ENCODE results near the gene NDRG2.
"Not testable (repeated sequence)": the region's sequence is repeated elsewhere in the genome, so short reads cannot be mapped to it uniquely, and the experiment has no call there.

NDRG2 gene

GRCh38 chr14:21040941-21041340 is 16.1 kb upstream of the NDRG2 start:
- H3K27ac ChIP-seq (ENCODE audit: low read depth, low read length); H3K9me3 ChIP-seq (ENCODE audit: control insufficient read depth, insufficient read depth, low read length); H3K4me3 ChIP-seq (ENCODE audit: low read depth, low read length); H3K9ac ChIP-seq (ENCODE audit: low read depth, low read length); H3K36me3 ChIP-seq (ENCODE audit: control insufficient read depth, insufficient read depth, low read length); H3K27me3 ChIP-seq (ENCODE audit: control insufficient read depth, insufficient read depth, low read length): not testable (repeated sequence)
- peaks cover 16% of the 10 kb centered on the region for H3K4me1 ChIP-seq (ENCODE audit: control insufficient read depth, insufficient read depth, low read length)

- Histone ChIP-seq H3K4me1 (ENCODE audit: control insufficient read depth, insufficient read depth, low read length) (peaks cover 16% of the 10 kb centered on the region), H3K4me3 (ENCODE audit: low read depth, low read length) (no peak overlapping the region), H3K36me3 (ENCODE audit: control insufficient read depth, insufficient read depth, low read length) (no peaks in the 10 kb centered on the region), H3K27ac (ENCODE audit: low read depth, low read length) (no peak overlapping the region), H3K9me3 (ENCODE audit: control insufficient read depth, insufficient read depth, low read length) (no peaks in the 10 kb centered on the region), H3K27me3 (ENCODE audit: control insufficient read depth, insufficient read depth, low read length) (no peaks in the 10 kb centered on the region), H3K9ac (ENCODE audit: low read depth, low read length) (no peak overlapping the region)
Observed at GRCh38 chr14:21040370-21040925, 15.6 kb upstream of the NDRG2 start.

GRCh38 chr14:21039585-21040369 is 14.9 kb upstream of the NDRG2 start:
- Histone ChIP-seq H3K4me1 (ENCODE audit: control insufficient read depth, insufficient read depth, low read length) (peaks cover 16% of the 10 kb centered on the region), H3K27me3 (ENCODE audit: control insufficient read depth, insufficient read depth, low read length) (no peaks in the 10 kb centered on the region), H3K27ac (ENCODE audit: low read depth, low read length) (no peak overlapping the region), H3K9me3 (ENCODE audit: control insufficient read depth, insufficient read depth, low read length) (no peaks in the 10 kb centered on the region), H3K9ac (ENCODE audit: low read depth, low read length) (no peak overlapping the region), H3K4me3 (ENCODE audit: low read depth, low read length) (no peak overlapping the region), H3K36me3 (ENCODE audit: control insufficient read depth, insufficient read depth, low read length) (no peaks in the 10 kb centered on the region)

DNA sequence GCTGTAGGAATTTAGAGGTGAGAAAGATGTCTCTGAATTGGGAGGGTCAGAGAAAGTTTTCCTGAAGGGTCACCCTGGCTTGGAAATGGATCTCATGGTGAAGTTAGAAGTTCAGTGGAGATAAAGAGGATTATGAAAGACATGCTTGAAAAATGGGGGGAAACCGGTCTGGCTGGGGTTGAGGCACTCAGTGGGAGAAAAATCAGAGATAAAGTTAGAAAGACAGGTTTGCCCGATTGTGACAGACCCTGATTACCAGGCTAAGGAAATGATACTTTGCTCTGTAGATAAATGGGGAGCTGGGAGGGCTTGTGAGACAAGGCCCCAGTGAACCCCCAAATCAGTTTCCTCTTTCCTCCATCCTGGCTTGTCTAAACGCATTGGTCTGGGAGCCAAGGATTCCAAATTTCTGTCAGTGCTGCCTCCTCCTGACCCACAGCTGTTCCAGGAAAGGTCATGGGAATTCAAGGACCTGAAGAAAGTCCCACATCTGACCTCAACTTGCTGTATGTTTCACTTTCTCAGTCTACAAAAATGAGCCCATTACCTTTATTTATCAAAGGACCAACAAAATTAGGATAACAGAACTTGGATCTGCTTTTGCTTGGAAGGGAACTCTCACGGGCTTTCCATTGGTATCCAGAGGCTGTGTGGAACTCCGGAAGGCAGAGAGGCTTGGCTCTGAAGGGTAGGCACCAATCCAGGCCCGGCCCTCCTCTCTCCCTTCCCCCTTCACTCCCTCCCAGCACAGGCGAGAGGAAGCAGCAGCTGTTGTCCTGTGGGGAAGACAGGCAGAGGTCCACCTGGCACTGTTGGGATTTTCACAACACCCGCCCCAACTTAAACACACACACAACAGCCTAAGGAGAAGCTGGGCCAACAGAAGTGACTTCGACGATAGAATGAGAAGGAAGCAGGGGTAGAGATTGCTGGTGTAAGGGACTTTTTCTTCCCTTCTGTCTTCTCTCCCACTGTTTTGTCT is 13.9 kb upstream of the NDRG2 start:
- H3K9ac ChIP-seq (ENCODE audit: low read depth, low read length), result no peak overlapping the region
- no peak overlapping the region for H3K4me3 ChIP-seq (ENCODE audit: low read depth, low read length)
- no peak overlapping the region for H3K27ac ChIP-seq (ENCODE audit: low read depth, low read length)

DNA sequence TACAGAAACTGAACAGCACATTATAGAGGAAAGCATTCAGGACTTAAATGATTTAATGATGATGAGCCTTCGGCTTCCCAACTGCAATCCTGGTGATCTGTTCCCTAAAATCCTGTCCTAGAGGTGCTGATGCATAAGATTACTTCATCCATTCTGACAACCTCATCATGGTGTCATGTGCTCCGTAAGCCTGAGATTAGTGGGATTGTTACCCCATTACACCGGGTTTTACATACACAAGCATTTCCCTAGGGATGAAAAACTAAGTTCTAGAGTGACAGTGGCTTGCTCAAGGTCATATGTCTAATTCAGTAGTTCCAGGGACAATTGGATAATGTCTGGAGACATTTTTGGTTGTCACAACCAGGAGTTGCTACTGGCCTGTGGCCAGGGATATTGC is 12.3 kb upstream of the NDRG2 start:
- Histone ChIP-seq H3K27ac (ENCODE audit: low read depth, low read length) (no peak overlapping the region), H3K4me1 (ENCODE audit: control insufficient read depth, insufficient read depth, low read length) (peaks cover 16% of the 10 kb centered on the region), H3K27me3 (ENCODE audit: control insufficient read depth, insufficient read depth, low read length) (no peaks in the 10 kb centered on the region), H3K36me3 (ENCODE audit: control insufficient read depth, insufficient read depth, low read length) (no peaks in the 10 kb centered on the region), H3K4me3 (ENCODE audit: low read depth, low read length) (no peak overlapping the region), H3K9ac (ENCODE audit: low read depth, low read length) (no peak overlapping the region), H3K9me3 (ENCODE audit: control insufficient read depth, insufficient read depth, low read length) (no peaks in the 10 kb centered on the region)

More for the DNA sequence above, 13.9 kb upstream of the NDRG2 start:
- H3K36me3 ChIP-seq (ENCODE audit: control insufficient read depth, insufficient read depth, low read length), result no peaks in the 10 kb centered on the region
- no peaks in the 10 kb centered on the region for H3K9me3 ChIP-seq (ENCODE audit: control insufficient read depth, insufficient read depth, low read length)
- no peaks in the 10 kb centered on the region for H3K27me3 ChIP-seq (ENCODE audit: control insufficient read depth, insufficient read depth, low read length)
- peaks cover 16% of the 10 kb centered on the region for H3K4me1 ChIP-seq (ENCODE audit: control insufficient read depth, insufficient read depth, low read length)

DNA sequence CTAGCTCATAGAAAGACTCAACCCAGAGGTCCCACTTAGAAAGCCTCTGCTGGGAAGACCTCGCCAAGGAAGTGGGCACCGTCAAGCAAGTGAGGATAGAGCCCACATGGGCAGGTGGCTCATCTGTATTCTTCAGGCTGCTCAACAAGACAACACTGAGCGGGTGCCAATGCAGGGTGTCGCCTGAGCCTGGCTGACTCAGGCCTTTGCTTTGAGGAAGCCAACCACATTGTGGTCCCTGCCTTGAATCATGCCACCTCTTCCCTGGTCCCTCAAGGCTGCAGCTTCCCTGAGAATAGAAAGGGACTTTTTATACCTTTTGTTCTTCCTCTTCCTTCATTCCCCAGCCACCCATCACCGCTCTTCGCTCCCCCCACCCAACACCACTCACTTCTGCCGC is 11.9 kb upstream of the NDRG2 start:
- H3K36me3 ChIP-seq (ENCODE audit: control insufficient read depth, insufficient read depth, low read length), result no peaks in the 10 kb centered on the region
- no peak overlapping the region for H3K27ac ChIP-seq (ENCODE audit: low read depth, low read length)
- no peak overlapping the region for H3K4me3 ChIP-seq (ENCODE audit: low read depth, low read length)
- no peak overlapping the region for H3K9ac ChIP-seq (ENCODE audit: low read depth, low read length)
- no peaks in the 10 kb centered on the region for H3K9me3 ChIP-seq (ENCODE audit: control insufficient read depth, insufficient read depth, low read length)
- H3K27me3 ChIP-seq (ENCODE audit: control insufficient read depth, insufficient read depth, low read length), result no peaks in the 10 kb centered on the region
- H3K4me1 ChIP-seq (ENCODE audit: control insufficient read depth, insufficient read depth, low read length), result peaks cover 16% of the 10 kb centered on the region

DNA sequence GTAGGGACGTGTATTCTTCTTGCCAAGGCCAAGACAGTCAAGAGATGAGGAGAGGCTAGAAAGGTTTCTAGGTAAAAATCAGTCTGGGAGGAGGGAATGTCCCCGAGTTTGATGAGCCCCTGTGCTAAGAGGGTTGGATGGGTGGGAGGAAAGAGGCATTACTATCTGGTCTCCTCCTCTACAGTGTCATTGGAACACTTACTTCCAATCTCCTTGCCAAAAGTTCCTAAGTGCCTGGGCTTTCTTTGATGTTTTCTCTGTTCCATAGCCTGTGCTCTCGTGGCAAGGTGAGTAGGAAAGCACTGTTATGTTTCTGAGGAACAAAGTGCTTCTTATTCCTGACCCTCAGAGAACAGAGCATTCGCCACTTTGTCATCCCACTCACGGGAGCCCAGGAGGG is 9.8 kb upstream of the NDRG2 start, which contains the start of gene RNASE13:
TSS of gene RNASE13 (minus strand) at position 101 of the 400 bp plus-strand sequence. CDS start 519 bp downstream, outside the sequence.
- Histone ChIP-seq H3K36me3 (ENCODE audit: control insufficient read depth, insufficient read depth, low read length) (no peaks in the 10 kb centered on the region), H3K27me3 (ENCODE audit: control insufficient read depth, insufficient read depth, low read length) (no peaks in the 10 kb centered on the region), H3K4me3 (ENCODE audit: low read depth, low read length) (no peak within 1 kb of the TSS), H3K9me3 (ENCODE audit: control insufficient read depth, insufficient read depth, low read length) (no peaks in the 10 kb centered on the region), H3K4me1 (ENCODE audit: control insufficient read depth, insufficient read depth, low read length) (peaks cover 13% of the 10 kb centered on the region), H3K9ac (ENCODE audit: low read depth, low read length) (no peak within 1 kb of the TSS), H3K27ac (ENCODE audit: low read depth, low read length) (no peak within 1 kb of the TSS)

GRCh38 chr14:21033133-21033698 is 8.4 kb upstream of the NDRG2 start:
- H3K4me3 ChIP-seq (ENCODE audit: low read depth, low read length), result no peak overlapping the region
- H3K9me3 ChIP-seq (ENCODE audit: control insufficient read depth, insufficient read depth, low read length), result no peaks in the 10 kb centered on the region
- H3K27me3 ChIP-seq (ENCODE audit: control insufficient read depth, insufficient read depth, low read length), result no peaks in the 10 kb centered on the region
- no peaks in the 10 kb centered on the region for H3K4me1 ChIP-seq (ENCODE audit: control insufficient read depth, insufficient read depth, low read length)
- H3K36me3 ChIP-seq (ENCODE audit: control insufficient read depth, insufficient read depth, low read length), result no peaks in the 10 kb centered on the region
- no peak overlapping the region for H3K27ac ChIP-seq (ENCODE audit: low read depth, low read length)
- H3K9ac ChIP-seq (ENCODE audit: low read depth, low read length), result no peak overlapping the region

DNA sequence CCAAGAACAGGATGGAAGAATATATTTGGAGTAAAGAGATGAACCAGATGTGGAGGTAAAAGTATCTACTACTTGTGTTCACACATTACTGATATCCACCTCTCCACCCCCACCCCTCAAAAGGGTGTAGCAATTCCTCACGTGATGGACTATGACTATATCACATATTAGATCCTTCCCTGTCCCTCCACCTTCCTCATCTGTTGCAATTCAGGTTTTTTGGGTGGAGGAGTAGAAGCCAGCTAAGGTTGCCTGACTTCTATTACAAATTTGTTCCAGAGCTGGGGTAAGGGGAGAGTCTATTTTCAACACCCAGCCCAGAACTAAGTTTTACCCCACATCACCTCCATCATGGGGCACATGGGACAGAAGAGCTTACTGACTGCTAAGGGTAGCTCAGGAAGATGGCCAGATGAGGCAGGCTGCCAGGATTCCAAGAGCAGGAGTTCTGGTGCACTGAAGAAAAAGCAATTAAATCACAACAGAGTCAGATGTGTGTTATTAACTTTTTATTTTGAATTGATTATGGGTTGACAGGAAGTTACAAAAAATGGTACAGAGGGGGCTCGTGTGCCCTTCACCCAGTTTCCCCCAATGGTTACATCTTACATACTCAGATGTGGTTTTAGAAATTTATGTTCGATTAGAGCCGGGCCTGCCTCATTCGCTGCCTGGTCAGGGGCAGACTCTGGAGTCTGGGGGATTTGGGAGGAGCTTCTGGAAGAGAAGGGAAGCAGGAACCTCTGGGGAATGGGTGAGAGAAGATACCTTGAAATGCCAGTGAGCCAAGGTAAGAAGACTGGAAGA is 7.7 kb upstream of the NDRG2 start:
- no peaks in the 10 kb centered on the region for H3K4me1 ChIP-seq (ENCODE audit: control insufficient read depth, insufficient read depth, low read length)
- H3K4me3 ChIP-seq (ENCODE audit: low read depth, low read length), result no peak overlapping the region
- H3K27me3 ChIP-seq (ENCODE audit: control insufficient read depth, insufficient read depth, low read length), result no peaks in the 10 kb centered on the region

GRCh38 chr14:21030531-21030930 is 5.7 kb upstream of the NDRG2 start:
- Histone ChIP-seq H3K27ac (ENCODE audit: low read depth, low read length) (no peak overlapping the region), H3K4me1 (ENCODE audit: control insufficient read depth, insufficient read depth, low read length) (peaks cover 14% of the 10 kb centered on the region), H3K9me3 (ENCODE audit: control insufficient read depth, insufficient read depth, low read length) (no peaks in the 10 kb centered on the region), H3K9ac (ENCODE audit: low read depth, low read length) (no peak overlapping the region), H3K36me3 (ENCODE audit: control insufficient read depth, insufficient read depth, low read length) (no peaks in the 10 kb centered on the region), H3K27me3 (ENCODE audit: control insufficient read depth, insufficient read depth, low read length) (peaks cover 10% of the 10 kb centered on the region), H3K4me3 (ENCODE audit: low read depth, low read length) (no peak overlapping the region)

More for the DNA sequence above, 7.7 kb upstream of the NDRG2 start:
- H3K9me3 ChIP-seq (ENCODE audit: control insufficient read depth, insufficient read depth, low read length), result no peaks in the 10 kb centered on the region
- no peaks in the 10 kb centered on the region for H3K36me3 ChIP-seq (ENCODE audit: control insufficient read depth, insufficient read depth, low read length)
- H3K27ac ChIP-seq (ENCODE audit: low read depth, low read length), result no peak overlapping the region
- no peak overlapping the region for H3K9ac ChIP-seq (ENCODE audit: low read depth, low read length)

Data from HUES48 (cell line).